GF-D8 (cell line): ENCODE data around the gene NUP210L.
"Not testable (repeated sequence)": the region's sequence is repeated elsewhere in the genome, so short reads cannot be mapped to it uniquely, and the experiment has no call there.

ENCODE experiments used
- DNase-seq: peaks from one replicate; lab custom pipeline; 2025; lab: John Stamatoyannopoulos, UW

Gene NUP210L

DNA sequence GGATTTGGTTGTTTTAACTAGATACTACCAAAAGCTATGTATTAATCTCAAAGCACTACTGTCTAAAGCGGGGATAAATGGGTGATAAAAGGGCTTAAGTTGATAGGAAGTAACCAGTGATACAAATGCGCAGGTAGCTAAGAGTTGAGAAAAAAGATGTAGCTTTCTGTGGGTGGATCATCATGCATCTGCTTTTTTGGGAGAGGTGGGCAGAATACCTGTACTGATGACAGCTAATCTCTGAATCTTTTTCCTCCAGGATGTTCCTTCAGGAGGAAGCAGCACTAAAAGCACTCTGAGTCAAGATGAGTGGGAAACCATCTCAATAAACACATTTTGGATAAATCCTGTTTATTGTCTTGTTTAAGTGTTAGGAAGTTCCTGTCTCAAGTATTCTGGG is 163.1 kb downstream of the NUP210L start:
- no peak for DNase-seq

DNA sequence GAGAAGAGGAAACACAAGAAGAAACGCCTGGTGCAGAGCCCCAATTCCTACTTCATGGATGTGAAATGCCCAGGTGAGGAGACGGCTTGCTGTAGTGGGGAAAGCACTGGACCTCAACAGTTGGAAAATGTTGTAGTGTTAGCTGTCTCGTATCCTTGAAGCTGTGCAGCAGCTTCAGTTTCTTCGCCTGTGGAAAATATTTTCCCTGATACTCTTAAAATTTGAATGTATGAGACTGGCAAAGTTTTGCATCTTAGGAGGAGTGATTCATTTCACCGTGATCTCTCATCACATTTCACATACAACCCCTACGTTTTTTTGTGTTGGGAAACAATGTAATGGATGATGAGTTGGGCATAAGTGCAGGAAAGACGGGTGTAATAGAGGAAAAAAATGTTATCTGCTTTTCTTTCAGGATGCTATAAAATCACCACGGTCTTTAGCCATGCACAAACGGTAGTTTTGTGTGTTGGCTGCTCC is 163.7 kb downstream of the NUP210L start:
- DNase-seq: no peak

DNA sequence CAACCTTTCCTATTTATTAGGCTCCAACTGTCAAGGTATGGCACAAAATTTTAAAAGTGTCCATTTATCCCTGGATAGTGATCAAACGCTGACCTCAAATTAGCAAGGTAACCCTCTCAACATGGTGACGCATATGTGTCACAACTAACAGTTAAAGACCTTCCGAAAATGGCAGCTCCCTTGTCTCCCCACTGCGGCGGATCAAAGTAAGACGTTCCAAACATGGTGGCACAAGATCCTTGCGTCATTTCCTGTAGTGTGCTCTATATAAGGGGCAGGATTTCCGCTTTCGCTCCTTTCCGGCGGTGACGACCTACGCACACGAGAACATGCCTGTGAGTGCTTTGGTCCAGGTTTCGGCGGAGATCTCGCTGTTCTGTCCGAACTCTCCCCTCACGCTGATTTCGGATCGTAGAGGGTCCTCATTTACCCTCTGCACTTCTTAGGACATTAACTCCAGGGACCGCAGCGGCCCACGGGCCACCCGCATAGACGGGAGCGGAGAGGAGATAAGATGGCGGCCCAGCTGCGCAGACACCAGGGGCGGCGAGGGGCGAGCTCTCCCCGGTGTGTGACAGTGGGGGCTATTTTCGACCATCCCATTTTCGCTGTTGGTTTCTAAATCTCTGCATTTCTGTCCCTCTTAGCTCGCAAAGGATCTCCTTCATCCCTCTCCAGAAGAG is 164.3 kb downstream of the NUP210L start, which contains the start of gene RPS27:
RPS27 (plus strand) TSS at position 295 of the 683 bp plus-strand sequence; CDS start at position 330, 35 bp downstream.
- peak; percentile 93 for DNase-seq

DNA sequence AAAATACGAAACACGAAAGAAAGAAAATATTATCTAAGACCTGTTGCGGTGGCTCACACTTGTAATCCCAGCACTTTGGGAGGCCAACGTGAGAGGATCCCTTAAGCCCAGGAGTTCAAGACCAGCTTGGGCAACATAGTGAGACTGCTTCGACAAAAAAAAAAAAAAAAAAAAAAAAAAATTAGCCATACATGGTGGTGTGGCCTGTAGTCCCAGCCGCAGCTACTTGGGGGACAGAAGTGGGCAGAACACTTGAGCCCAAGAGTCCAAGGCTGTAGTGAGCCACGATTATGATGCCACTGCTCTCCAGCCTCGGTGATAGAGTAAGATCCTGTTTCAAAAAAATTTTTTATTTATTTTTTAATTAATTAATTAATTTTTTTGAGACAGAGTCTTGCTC is 167.3 kb downstream of the NUP210L start:
- no peak for DNase-seq

DNA sequence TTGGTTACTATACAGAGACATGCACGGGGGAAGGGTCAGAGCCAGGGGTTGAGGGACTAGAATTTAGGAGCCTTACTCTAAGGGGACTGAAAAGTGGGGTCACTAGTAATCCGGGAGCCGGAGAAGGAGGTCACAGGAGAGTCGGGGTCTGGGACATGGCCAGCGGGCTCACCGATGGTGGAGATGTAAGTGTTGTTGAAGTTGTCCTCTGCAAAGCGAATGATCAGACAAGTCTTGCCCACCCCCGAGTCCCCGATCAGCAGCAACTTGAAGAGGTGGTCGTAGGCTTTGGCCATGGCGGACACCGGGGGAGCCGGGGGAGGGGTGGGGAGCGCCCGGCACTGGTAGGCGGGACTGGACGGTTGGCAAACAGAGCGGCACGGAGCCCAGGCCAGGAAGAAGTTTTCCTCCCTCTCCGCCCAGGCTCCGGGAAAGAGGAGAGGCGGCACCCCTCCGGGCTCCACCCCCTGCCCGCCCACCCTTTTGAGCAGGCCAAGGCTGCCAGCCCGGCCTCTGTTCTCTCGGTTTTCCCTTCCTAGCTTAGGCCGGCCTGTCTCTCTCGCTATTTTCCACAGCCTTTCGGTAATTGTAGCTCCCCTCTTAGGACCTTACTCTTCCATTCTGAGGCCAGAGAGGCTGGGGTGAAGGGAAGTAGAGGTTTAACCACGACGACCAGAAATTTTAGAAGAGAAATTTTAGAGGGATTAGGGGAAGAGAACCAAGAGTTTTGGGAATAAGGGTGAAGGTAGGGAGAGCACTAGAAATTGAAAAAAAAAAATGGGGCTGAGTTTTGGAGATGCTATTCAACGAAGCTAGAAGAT is 168.7 kb downstream of the NUP210L start, which contains the start of gene RAB13:
RAB13 (minus strand) TSS at position 399 of the 821 bp plus-strand sequence; CDS start at position 296, 103 bp downstream.
- peak; percentile 20 for DNase-seq

- DNase-seq: no peak
These were observed 169.4 kb downstream of the NUP210L start for GRCh38 chr1:153985341-153985912.

DNA sequence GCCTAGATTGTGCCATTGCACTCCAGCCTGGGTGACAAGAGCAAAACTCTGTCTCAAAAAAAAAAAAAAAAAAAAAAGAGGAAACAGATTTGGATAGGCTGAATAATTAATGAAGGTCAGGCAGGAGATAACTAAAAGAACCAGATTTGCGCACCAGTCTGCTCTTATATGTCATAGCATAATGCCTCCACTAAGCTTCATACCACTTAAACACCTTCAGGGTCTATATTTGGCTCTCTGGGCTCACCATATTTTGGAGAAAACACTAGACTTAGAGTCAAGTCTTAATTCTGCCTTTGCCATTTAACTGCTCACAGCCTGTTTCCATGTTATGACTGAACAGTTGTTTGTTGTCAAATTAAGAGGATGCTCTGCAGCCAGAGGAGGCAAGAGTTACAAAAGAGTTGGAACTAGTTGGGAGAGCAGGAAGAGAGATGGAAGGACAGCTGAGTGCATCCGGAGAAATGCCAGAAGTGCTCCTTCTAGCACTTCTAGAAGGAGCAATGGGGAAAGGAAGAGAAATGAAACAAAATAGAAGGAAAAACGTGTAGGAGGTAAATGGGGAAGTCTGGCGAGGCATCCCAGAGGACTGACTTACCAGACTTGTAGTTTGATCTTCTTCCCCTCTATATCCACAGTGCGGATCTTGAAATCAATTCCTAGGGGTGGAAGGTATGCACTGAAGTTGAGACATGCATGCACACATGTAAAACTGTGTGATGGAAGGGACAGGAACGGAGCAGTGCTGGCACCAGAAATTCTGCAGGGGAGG is 170.6 kb downstream of the NUP210L start:
- DNase-seq: no peak

DNA sequence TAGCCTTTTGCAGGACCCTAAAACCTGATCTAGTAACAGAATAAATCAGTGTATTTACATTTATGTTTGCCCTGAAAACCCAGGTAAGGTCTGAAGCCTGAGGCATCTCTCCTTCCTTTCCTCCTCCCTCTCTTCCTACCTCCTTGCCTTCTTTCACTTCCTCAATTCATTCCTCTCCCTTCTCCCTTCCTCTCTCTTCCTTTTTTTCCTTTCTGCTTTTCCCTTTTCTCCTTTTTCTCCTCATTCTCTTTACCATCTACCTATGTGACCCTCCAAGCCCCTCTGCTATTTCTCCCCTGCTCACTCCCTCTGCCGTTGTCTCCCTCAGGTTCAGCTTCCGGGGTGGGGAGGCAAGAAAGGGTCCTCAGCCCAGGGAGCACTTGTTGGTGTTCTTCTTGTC is 173.1 kb downstream of the NUP210L start:
- DNase-seq: not testable (repeated sequence)

DNA sequence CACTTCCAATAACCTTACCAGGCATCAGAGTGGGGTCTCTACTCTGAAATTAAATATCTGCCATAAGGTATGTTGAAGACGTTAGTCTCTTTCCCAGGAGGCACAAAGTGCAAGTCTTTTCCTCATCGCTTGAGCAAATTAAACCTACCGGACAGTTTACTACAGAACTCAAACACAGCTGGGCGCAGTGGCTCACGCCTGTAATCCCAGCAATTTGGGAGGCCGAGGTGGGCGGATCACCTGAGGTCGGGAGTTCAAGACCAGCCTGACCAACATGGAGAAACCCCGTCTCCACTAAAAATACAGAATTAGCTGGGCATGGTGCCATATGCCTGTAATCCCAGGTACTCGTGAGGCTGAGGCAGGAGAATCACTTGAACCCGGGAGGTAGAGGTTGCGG is 175.8 kb downstream of the NUP210L start:
- DNase-seq: not testable (repeated sequence)

- no peak for DNase-seq
These were observed 176.5 kb downstream of the NUP210L start for GRCh38 chr1:153978274-153978909.

DNA sequence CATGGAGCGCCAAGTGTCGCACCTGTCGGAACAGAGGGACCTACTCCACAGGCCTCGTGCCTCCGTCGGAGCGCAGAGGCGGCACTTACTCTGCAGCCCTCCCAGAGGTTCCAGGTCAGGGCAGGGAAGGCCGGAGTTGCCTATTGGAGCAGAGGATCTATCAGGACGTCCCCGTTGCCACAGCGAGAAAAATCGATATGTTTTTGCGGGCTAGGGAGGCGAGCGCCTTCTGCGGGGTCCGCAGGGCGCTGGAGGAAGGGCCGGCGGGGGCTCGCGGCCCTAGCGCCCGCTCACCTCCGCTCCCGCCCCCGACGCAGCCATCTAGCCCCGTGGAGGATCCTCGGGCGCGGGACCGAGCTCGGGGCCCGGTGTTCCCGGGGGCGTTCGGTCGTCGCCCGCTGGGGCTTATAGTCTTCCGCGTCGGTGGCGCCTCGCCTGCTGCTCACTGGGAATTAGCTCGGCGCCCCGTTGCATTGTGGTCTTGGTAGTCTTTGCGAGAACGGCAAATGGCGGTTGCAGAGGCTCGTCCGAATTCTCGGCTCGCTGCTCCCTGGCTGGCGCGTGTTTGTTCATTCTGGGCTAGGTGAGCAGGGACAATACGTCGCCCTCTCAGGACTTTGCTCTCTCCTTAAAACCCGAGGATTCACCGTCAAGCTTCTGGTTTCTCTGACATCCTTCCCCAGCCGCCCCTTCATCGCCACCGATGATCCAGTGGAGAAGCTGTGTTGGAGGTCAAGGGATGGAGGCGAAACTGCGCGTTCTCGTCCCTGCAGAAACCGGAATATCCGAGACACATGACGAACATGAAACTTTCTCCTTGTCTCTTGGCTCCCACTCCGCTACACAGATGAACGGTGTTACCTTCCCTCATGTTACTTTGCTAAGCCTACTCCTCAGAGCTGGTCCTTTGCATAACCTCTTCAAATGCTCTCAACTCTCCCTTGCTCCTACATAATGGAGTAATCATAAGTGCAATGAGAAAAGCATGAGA is 177.3 kb downstream of the NUP210L start, which contains the start of gene JTB:
JTB (minus strand) TSS at position 425 of the 991 bp plus-strand sequence; CDS start at position 3, 422 bp downstream.
- peak; percentile 51 for DNase-seq

DNA sequence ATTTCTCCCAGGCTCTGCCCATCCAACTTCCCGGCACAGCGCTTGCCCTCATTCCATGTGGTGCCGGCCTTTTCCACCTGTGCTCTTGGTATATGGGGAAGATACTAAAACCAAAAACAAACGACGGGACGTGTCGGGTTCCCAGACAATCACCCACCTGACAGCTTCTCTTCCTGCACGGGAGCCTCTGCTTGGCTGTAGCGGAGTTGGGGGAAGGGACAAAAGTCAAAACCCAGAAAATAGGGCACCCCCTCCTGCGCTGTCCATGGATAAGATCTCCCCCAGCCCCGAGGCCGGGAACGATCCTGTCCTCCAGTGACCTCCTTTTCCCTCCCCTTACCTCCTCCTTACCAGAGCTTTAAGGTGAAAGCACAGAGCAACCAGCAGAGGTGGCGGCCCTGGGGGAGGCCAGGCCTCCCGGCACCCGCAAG is 178.0 kb downstream of the NUP210L start:
- no peak for DNase-seq

DNA sequence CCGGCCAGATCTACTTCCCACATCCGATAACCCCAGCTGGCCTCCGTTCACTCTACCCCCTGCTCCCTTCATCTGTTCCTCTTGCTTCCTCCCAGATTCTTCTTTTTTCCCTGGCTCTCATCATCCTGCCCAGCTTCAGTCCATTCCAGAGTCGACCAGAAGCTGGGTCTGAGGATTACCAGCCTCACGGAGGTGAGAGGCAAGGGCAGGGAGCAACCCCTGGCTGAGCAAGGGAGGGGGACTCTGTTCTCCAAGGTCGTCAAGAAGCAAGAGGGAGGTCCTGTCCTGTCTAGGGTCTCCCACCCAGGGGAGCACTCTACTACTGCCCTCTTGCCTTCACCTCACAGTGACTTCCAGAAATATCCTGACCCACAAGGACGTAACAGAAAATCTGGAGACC is 181.3 kb downstream of the NUP210L start:
- no peak for DNase-seq

DNA sequence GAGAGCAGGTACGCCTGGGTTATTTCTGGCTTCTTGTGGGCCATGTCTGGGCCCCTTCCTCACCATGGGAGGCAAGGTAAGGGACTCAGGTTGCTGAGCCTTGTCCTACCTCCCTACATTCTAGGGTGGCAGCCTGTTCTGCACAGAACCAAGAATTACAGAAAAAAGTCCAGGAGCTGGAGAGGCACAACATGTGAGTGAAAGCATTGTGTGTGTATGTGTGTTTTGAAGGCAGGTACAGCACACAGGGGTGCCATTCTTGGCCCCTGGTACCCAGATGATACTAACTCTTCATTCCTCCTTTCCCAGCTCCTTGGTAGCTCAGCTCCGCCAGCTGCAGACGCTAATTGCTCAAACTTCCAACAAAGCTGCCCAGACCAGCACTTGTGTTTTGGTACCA is 181.8 kb downstream of the NUP210L start:
- no peak for DNase-seq

DNA sequence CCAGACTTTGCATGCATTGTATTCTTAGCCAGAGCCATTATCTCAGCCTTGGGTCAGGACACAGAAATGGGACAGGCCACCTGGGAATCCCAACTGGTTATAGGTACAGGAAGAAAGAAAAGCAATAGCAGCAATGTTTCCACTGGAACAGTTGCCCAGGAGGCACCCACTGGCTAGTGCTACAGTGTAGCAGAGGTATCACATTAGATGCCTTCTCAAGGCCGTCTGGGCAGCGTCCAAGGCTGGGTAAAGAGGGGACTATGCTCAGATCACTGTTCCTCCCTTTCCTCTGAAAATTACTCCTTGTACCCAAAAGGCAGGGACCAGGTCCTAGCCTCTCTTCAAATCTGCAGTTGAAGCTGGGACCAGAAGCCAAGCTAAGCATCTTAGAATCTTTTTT is 184.5 kb downstream of the NUP210L start:
- DNase-seq: no peak

DNA sequence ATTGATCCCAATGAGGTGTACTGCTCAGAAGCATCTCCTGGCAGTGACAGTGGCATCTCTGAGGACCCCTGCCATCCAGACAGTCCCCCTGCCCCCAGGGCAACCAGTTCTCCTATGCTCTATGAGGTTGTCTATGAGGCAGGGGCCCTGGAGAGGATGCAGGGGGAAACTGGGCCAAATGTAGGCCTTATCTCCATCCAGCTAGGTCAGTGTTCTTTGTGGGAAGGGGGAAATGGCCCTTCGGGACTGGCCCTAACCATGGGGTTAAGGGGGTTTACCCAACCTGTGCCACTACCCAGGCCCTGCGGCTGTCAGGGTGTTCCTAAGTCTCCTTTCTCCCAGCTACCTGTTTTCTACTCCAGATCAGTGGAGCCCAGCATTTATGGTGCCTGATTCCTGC is 185.9 kb downstream of the NUP210L start:
- no peak for DNase-seq

DNA sequence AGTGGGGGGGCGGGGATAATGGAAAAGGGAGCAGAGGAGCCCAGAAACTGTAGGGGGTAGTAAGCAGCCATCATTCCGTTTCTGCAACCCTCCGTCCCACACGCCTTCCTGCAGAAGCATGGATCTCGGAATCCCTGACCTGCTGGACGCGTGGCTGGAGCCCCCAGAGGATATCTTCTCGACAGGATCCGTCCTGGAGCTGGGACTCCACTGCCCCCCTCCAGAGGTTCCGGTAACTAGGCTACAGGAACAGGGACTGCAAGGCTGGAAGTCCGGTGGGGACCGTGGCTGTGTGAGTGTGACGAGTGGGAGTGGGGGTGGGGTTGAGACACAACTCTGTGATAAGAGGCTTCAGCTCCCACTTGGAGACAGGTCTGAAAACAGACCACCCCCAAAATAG is 186.5 kb downstream of the NUP210L start:
- no peak for DNase-seq

DNA sequence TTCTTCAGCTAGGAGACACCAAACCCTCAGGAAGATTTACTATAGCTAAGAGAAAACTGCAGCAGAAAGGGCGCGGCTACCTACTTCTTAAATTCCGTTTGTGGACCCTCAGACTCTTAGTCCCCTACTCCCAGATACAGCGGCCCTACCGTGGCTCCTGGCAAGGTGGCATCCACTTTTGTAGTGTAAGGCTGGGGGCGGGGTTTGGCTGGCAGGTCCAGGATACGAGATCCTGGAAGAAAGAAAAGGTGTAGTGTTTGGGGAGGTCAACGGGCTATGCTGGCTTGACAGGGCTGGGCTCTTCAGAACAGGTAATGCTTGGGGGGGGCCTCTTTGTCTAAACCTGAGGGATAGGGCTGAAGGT is 186.9 kb downstream of the NUP210L start:
- DNase-seq: no peak

DNA sequence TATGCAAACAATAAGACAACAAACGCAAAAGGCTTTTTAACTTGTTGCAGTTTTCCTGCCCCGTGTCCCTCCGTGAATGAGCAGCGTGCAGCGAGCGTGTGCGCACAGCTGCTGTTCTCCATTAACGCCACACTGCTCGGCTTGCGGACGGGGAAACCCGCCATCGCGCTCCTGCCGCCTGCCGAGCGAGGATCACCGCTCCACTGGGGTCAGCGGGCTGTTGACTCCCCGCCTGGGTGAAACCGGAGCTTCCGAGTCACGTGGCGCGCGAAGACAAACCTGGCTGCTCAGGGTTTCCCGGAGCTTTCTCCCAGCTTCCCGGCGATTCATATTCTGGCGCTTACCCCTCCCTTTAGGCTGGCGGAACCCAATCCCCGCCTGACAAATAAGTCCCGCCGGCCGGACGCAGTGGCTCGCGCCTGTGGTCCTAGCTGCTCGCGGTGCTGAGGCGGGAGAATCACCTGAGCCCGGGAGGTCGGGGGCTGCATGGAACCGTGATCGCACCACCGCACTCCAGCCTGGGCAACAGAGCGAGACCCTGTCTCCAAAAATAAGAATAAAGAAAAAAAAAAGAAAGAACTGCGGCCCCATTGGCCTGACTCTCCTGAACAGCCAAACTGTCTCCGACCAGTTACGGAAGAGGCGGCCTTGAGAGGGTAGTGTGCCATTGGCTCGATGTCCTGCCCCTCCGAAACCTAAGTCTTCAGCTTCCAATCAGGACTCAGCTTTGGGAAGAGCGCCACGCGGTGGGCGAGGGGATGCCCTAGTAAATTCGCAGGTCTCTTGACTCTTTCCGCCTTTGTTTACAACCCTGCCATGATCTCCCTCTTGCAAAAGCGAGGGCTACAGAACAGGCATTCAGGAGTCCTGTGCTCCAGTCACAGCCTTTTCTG is 187.5 kb downstream of the NUP210L start, which contains the start of gene CREB3L4:
CREB3L4 (plus strand) TSS at position 796 of the 893 bp plus-strand sequence. CDS start 624 bp downstream, outside the sequence.
- peak; percentile 94 for DNase-seq
